ENCODE results near the gene ABCE1. TPM values are rescaled to one million over a fixed set of nuclear protein-coding genes. Genes with fewer than 3 reads are reported as not detected.

The ABCE1 gene
- 94.2 TPM for polyA plus RNA-seq (2013, experiment 1 of 4)
- 84.5 TPM for polyA plus RNA-seq (2013, experiment 2 of 4)
- polyA plus RNA-seq (2013, experiment 3 of 4) = 70.3 TPM
- polyA plus RNA-seq (2013, experiment 4 of 4) = 79.4 TPM

GRCh38 chr4:145097821-145098674, at the start of gene ABCE1, which contains the start of gene ANAPC10:
Gene ABCE1 (plus strand): TSS chr4:145098311. CDS start chr4:145104413, 6,102 bp downstream.
Gene ANAPC10 (minus strand): TSS chr4:145098196. CDS start chr4:145096099, 2,097 bp downstream.
- 0% methylated on average over 67 of the region's 67 CpGs for WGBS, 2 experiments
- peaks cover 26% of the 10 kb centered on the region for H3K36me3 ChIP-seq (ENCODE audit: control insufficient read depth, insufficient read depth, low read length)

GRCh38 chr4:145048817-145049216, 49.3 kb upstream of the ABCE1 start:
- H3K27ac ChIP-seq (ENCODE audit: insufficient read depth, low read depth, low read length, poor library complexity, severe bottlenecking) = no peak overlapping the region
- no peaks in the 10 kb centered on the region for H3K9me3 ChIP-seq (ENCODE audit: control insufficient read depth, low read length)
- H3K4me1 ChIP-seq (ENCODE audit: control insufficient read depth, insufficient read depth, low read length) = no peaks in the 10 kb centered on the region
- no peaks in the 10 kb centered on the region for H3K36me3 ChIP-seq (ENCODE audit: control insufficient read depth, insufficient read depth, low read length)
- H3K4me3 ChIP-seq (ENCODE audit: insufficient read depth, low read depth, low read length) = no peak overlapping the region
- H3K27me3 ChIP-seq (ENCODE audit: control insufficient read depth, insufficient read depth, low read length, poor library complexity, severe bottlenecking) = no peaks in the 10 kb centered on the region

More at GRCh38 chr4:145097821-145098674, at the start of gene ABCE1, which contains the start of gene ANAPC10:
- H3K4me1 ChIP-seq (ENCODE audit: control insufficient read depth, insufficient read depth, low read length) = peaks cover 3% of the 10 kb centered on the region
- peak within 1 kb of the TSS; percentile 77 for H3K4me3 ChIP-seq (ENCODE audit: insufficient read depth, low read depth, low read length)
- H3K27me3 ChIP-seq (ENCODE audit: control insufficient read depth, insufficient read depth, low read length, poor library complexity, severe bottlenecking) = no peaks in the 10 kb centered on the region
- no peaks in the 10 kb centered on the region for H3K9me3 ChIP-seq (ENCODE audit: control insufficient read depth, low read length)
- peak within 1 kb of the TSS; percentile 91 for H3K27ac ChIP-seq (ENCODE audit: insufficient read depth, low read depth, low read length, poor library complexity, severe bottlenecking)

GRCh38 chr4:145049241-145049640, 48.9 kb upstream of the ABCE1 start:
- no peak overlapping the region for H3K27ac ChIP-seq (ENCODE audit: insufficient read depth, low read depth, low read length, poor library complexity, severe bottlenecking)
- no peaks in the 10 kb centered on the region for H3K27me3 ChIP-seq (ENCODE audit: control insufficient read depth, insufficient read depth, low read length, poor library complexity, severe bottlenecking)
- no peaks in the 10 kb centered on the region for H3K36me3 ChIP-seq (ENCODE audit: control insufficient read depth, insufficient read depth, low read length)
- no peak overlapping the region for H3K4me3 ChIP-seq (ENCODE audit: insufficient read depth, low read depth, low read length)
- no peaks in the 10 kb centered on the region for H3K4me1 ChIP-seq (ENCODE audit: control insufficient read depth, insufficient read depth, low read length)
- H3K9me3 ChIP-seq (ENCODE audit: control insufficient read depth, low read length) = no peaks in the 10 kb centered on the region
- 92 to 93% methylated on average over 1 of the region's 1 CpG for WGBS, 2 experiments

GRCh38 chr4:145055533-145056257, 42.4 kb upstream of the ABCE1 start:
- H3K4me1 ChIP-seq (ENCODE audit: control insufficient read depth, insufficient read depth, low read length) = no peaks in the 10 kb centered on the region
- no peak overlapping the region for H3K4me3 ChIP-seq (ENCODE audit: insufficient read depth, low read depth, low read length)
- no peaks in the 10 kb centered on the region for H3K36me3 ChIP-seq (ENCODE audit: control insufficient read depth, insufficient read depth, low read length)
- H3K27me3 ChIP-seq (ENCODE audit: control insufficient read depth, insufficient read depth, low read length, poor library complexity, severe bottlenecking) = no peaks in the 10 kb centered on the region
- H3K27ac ChIP-seq (ENCODE audit: insufficient read depth, low read depth, low read length, poor library complexity, severe bottlenecking) = no peak overlapping the region
- WGBS, 2 experiments = 93 to 96% methylated on average over 4 of the region's 5 CpGs
- H3K9me3 ChIP-seq (ENCODE audit: control insufficient read depth, low read length) = no peaks in the 10 kb centered on the region

DNA sequence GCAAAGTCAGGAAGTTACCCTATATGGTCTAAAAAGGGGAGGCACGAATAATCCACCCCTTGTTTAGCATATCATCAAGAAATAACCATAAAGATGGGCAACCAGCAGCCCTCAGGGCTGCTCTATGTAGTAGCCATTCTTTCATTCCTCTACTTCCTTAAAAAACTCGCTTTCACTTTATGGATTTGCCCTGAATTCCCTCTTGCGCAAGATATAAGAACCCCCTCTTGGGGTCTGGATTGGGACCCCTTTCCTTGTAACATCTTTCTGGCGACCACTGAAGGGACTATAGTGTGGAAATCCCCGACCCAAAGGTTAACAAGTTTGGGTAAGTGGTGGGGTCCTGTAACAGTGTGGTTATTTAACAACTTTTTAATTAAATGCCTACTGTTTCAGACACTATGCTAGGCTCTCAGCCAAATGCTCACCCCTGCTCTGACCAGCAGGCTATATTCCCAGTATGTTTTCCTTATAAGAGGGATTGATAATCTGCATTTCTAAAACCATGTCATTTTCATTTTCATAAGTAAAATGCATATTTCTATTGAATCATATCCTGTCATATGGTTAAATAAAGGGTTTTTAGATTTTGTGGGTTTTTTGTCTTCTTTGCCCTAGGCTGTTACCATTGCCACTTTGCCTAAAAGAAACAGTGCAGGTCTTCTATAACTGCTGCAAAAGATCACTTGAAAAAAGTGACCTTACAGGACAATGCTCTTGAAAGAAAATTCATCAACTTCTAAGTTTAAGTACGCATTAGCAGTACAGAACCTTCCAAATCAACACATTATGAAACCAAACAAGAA, 41.6 kb upstream of the ABCE1 start:
- H3K27me3 ChIP-seq (ENCODE audit: control insufficient read depth, insufficient read depth, low read length, poor library complexity, severe bottlenecking) = no peaks in the 10 kb centered on the region
- H3K27ac ChIP-seq (ENCODE audit: insufficient read depth, low read depth, low read length, poor library complexity, severe bottlenecking) = no peak overlapping the region
- H3K4me1 ChIP-seq (ENCODE audit: control insufficient read depth, insufficient read depth, low read length) = no peaks in the 10 kb centered on the region
- WGBS, 2 experiments = 98% methylated on average over 6 of the region's 6 CpGs
- no peak overlapping the region for H3K4me3 ChIP-seq (ENCODE audit: insufficient read depth, low read depth, low read length)
- no peaks in the 10 kb centered on the region for H3K9me3 ChIP-seq (ENCODE audit: control insufficient read depth, low read length)
- no peaks in the 10 kb centered on the region for H3K36me3 ChIP-seq (ENCODE audit: control insufficient read depth, insufficient read depth, low read length)

- H3K4me1 ChIP-seq (ENCODE audit: control insufficient read depth, insufficient read depth, low read length) = no peaks in the 10 kb centered on the region
- no peak overlapping the region for H3K27ac ChIP-seq (ENCODE audit: insufficient read depth, low read depth, low read length, poor library complexity, severe bottlenecking)
- H3K9me3 ChIP-seq (ENCODE audit: control insufficient read depth, low read length) = no peaks in the 10 kb centered on the region
- no peaks in the 10 kb centered on the region for H3K27me3 ChIP-seq (ENCODE audit: control insufficient read depth, insufficient read depth, low read length, poor library complexity, severe bottlenecking)
- H3K36me3 ChIP-seq (ENCODE audit: control insufficient read depth, insufficient read depth, low read length) = no peaks in the 10 kb centered on the region
- H3K4me3 ChIP-seq (ENCODE audit: insufficient read depth, low read depth, low read length) = no peak overlapping the region
Observed at GRCh38 chr4:145058256-145058655, 39.9 kb upstream of the ABCE1 start.

DNA sequence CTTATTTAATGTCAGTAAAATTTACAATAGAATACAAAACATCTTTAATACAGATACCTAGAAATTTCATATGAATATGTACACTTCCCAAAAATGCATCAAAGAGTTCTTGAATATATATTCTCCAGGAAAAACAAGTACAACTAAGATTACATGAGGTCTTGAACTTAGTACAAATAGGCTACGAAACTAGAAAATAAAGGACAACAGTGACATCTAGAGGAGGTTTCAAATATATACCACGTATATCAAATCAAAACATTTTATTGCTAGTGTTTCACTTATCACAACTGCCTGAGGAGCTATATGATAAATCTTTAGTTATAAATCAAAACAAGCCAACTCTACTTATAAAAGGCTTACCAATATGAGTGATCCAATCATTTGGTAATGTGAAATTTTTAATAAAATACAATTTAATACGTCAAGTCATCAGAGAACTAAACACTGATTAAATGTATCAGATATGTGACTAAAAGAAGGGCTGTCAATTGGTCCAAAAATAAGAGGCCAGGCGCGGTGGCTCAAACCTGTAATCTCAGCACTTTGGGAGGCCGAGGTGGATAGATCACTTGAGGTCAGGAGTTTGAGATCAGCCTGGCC, 36.7 kb upstream of the ABCE1 start:
- H3K27ac ChIP-seq (ENCODE audit: insufficient read depth, low read depth, low read length, poor library complexity, severe bottlenecking) = no peak overlapping the region
- no peaks in the 10 kb centered on the region for H3K36me3 ChIP-seq (ENCODE audit: control insufficient read depth, insufficient read depth, low read length)
- 68 to 85% methylated on average over 4 to 6 of the region's 6 CpGs for WGBS, 2 experiments
- no peaks in the 10 kb centered on the region for H3K9me3 ChIP-seq (ENCODE audit: control insufficient read depth, low read length)
- H3K4me3 ChIP-seq (ENCODE audit: insufficient read depth, low read depth, low read length) = no peak overlapping the region
- H3K4me1 ChIP-seq (ENCODE audit: control insufficient read depth, insufficient read depth, low read length) = peaks cover 11% of the 10 kb centered on the region
- no peaks in the 10 kb centered on the region for H3K27me3 ChIP-seq (ENCODE audit: control insufficient read depth, insufficient read depth, low read length, poor library complexity, severe bottlenecking)

DNA sequence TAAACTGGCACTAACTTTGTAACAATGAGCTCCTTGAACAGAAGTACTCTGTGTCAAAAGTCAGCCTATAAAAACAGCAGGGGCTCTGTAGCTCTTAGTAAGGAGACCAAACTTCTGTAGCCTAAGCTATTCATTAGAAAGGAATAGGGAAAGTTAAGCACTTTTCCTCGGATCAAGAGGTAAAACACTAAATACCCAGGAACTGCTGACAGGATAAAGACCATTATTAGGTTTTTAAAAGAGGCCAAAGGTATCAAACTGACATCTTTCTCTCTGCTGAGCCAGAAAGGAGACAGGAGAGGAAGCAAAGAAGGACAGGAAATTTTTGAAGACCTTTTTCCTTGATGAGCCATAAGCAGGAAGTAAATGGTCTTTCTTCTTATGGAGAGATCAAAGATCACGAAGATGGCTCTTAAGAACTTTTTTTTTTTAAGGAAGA, 32.0 kb upstream of the ABCE1 start:
- Histone ChIP-seq H3K27ac (ENCODE audit: insufficient read depth, low read depth, low read length, poor library complexity, severe bottlenecking) (peak overlapping the region; percentile 76), H3K4me1 (ENCODE audit: control insufficient read depth, insufficient read depth, low read length) (peaks cover 11% of the 10 kb centered on the region), H3K9me3 (ENCODE audit: control insufficient read depth, low read length) (no peaks in the 10 kb centered on the region), H3K36me3 (ENCODE audit: control insufficient read depth, insufficient read depth, low read length) (no peaks in the 10 kb centered on the region), H3K4me3 (ENCODE audit: insufficient read depth, low read depth, low read length) (no peak overlapping the region), H3K27me3 (ENCODE audit: control insufficient read depth, insufficient read depth, low read length, poor library complexity, severe bottlenecking) (no peaks in the 10 kb centered on the region)
- WGBS, 2 experiments = 6 to 11% methylated on average over 2 of the region's 2 CpGs

DNA sequence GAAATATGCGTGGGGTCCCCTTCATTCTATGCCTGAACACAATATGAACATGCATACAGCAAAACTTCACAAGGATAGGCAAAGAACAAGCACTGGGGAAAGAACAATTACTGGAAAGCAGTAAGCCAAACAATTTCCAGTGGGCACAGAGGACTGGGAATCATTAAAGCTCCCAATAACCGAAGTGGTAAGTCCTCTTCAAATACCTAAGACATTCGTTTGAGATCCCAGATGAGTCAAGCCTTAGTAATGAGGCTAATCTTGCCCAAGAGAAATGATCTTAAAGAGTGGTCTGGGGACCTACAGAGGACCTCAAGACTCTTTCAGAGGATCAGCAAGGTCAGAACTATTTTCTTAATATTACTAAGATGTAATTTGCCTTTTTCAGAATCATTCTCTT, 28.8 kb upstream of the ABCE1 start:
- no peaks in the 10 kb centered on the region for H3K36me3 ChIP-seq (ENCODE audit: control insufficient read depth, insufficient read depth, low read length)
- H3K9me3 ChIP-seq (ENCODE audit: control insufficient read depth, low read length) = no peaks in the 10 kb centered on the region
- no peak overlapping the region for H3K27ac ChIP-seq (ENCODE audit: insufficient read depth, low read depth, low read length, poor library complexity, severe bottlenecking)
- no peaks in the 10 kb centered on the region for H3K27me3 ChIP-seq (ENCODE audit: control insufficient read depth, insufficient read depth, low read length, poor library complexity, severe bottlenecking)
- no peak overlapping the region for H3K4me3 ChIP-seq (ENCODE audit: insufficient read depth, low read depth, low read length)
- H3K4me1 ChIP-seq (ENCODE audit: control insufficient read depth, insufficient read depth, low read length) = peaks cover 11% of the 10 kb centered on the region
- 84 to 85% methylated on average over 3 of the region's 3 CpGs for WGBS, 2 experiments
